ENCODE data around the gene ABCB8. TPM values are rescaled to one million over a fixed set of nuclear protein-coding genes. Genes with fewer than 3 reads are reported as not detected.

ABCB8 gene
- polyA plus RNA-seq, 1 donor (not counting 4 experiments of a cell fraction or from before 2014, with no cell fraction given): 15.5 TPM

DNA sequence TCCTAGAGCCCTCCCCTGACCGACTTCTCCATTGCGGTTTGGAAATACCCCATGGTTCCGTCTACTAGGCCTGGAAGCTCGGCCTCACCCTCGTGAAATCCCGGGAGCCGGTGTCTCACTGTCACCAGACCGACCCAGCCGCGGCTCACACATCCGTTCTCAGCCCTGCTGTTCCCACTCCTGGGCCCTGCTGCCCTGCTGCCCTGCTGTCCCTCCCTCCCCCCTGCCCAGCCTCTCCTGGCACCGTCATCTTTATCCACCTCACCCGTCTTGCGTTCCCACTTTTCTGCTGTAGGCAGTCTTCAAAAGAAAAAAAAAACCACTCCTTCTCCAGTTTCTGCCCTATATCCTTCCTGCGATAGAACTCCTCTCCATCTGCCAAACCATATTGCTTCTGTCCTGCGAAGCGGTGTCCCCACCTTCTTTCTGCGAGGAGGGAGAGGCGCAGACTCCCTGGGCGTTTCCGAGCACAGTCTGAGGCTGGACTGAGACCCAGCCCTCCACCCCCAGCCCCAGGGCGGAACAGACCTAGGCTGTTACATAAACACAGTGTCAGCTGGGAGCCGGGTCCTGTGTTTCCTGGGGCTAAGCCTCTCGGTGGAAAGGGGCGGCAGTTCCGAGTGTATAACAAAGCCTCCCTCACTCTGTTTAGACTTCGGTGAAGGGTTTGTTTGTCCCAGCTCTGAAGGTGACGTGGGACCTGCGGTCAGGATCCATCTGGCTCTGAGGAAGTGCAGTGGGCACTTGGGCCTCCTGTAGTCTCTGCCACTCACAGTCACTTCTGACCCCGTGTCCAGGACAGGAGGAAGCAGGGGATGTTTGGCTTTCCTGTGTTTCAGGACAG is 60.8 kb downstream of the ABCB8 start:
- Histone ChIP-seq H3K79me2 (ENCODE audit: control insufficient read depth, insufficient read depth, low read length) (peaks cover 72% of the 10 kb centered on the region), H3K4me3 (ENCODE audit: control insufficient read depth in 2 of 3, extremely low read depth in 1 of 3, insufficient read depth in 2 of 3, low read depth in 1 of 3, low read length in 3 of 3) (peak overlapping the region; percentile 80 to 90 (median 83)), H2AFZ (ENCODE audit: control insufficient read depth, low read length) (peak overlapping the region; percentile 62), H3K4me1 (ENCODE audit: control insufficient read depth, extremely low read depth, insufficient read depth, low read length) (peaks cover 21% of the 10 kb centered on the region), H3K9me3 (ENCODE audit: control insufficient read depth, low read depth, low read length) (no peaks in the 10 kb centered on the region), H3K36me3 (ENCODE audit: control insufficient read depth in 2 of 2, extremely low read depth in 1 of 2, insufficient read depth in 2 of 2, low read length in 2 of 2) (peaks cover 5 to 6% of the 10 kb centered on the region in 2 experiments), H3K27ac (ENCODE audit: control insufficient read depth, insufficient read depth, low read length) (peak overlapping the region; percentile 92), H3K9ac (ENCODE audit: control insufficient read depth, extremely low read depth, insufficient read depth, low read length) (peak overlapping the region; percentile 93), H3K4me2 (ENCODE audit: control insufficient read depth, extremely low read depth, insufficient read depth, low read depth, low read length) (peak overlapping the region; percentile 99), H3K27me3 (ENCODE audit: control insufficient read depth, extremely low read depth, insufficient read depth, low read length) (no peaks in the 10 kb centered on the region), H4K20me1 (ENCODE audit: control insufficient read depth, extremely low read depth, insufficient read depth, low read length) (peaks cover 5% of the 10 kb centered on the region), H3K9me1 (ENCODE audit: control insufficient read depth, extremely low read depth, insufficient read depth, low read length) (no peaks in the 10 kb centered on the region)
- dilution Hi-C loops (cut with MboI; ENCODE audit: extremely low pct_ligation_motif_present, low sequenced_read_pairs): no loop called here
- TF ChIP-seq, protein P1, sequence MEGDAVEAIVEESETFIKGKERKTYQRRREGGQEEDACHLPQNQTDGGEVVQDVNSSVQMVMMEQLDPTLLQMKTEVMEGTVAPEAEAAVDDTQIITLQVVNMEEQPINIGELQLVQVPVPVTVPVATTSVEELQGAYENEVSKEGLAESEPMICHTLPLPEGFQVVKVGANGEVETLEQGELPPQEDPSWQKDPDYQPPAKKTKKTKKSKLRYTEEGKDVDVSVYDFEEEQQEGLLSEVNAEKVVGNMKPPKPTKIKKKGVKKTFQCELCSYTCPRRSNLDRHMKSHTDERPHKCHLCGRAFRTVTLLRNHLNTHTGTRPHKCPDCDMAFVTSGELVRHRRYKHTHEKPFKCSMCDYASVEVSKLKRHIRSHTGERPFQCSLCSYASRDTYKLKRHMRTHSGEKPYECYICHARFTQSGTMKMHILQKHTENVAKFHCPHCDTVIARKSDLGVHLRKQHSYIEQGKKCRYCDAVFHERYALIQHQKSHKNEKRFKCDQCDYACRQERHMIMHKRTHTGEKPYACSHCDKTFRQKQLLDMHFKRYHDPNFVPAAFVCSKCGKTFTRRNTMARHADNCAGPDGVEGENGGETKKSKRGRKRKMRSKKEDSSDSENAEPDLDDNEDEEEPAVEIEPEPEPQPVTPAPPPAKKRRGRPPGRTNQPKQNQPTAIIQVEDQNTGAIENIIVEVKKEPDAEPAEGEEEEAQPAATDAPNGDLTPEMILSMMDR (optimal IDR thresholded peaks at IDR 0.05 in 1 of 3, IDR thresholded peaks at IDR 0.05 in 1 of 3, conservative IDR thresholded peaks at IDR 0.05 in 1 of 3; ENCODE audit: extremely low read depth in 1 of 3, insufficient read depth in 2 of 3, low read length in 3 of 3): no peak
- TF ChIP-seq EZH2 (IDR thresholded peaks at IDR 0.05; ENCODE audit: low read length): no peak
- FAIRE-seq (no peak), DNase-seq (ENCODE audit: low read depth, low spot score) (no peak)

DNA sequence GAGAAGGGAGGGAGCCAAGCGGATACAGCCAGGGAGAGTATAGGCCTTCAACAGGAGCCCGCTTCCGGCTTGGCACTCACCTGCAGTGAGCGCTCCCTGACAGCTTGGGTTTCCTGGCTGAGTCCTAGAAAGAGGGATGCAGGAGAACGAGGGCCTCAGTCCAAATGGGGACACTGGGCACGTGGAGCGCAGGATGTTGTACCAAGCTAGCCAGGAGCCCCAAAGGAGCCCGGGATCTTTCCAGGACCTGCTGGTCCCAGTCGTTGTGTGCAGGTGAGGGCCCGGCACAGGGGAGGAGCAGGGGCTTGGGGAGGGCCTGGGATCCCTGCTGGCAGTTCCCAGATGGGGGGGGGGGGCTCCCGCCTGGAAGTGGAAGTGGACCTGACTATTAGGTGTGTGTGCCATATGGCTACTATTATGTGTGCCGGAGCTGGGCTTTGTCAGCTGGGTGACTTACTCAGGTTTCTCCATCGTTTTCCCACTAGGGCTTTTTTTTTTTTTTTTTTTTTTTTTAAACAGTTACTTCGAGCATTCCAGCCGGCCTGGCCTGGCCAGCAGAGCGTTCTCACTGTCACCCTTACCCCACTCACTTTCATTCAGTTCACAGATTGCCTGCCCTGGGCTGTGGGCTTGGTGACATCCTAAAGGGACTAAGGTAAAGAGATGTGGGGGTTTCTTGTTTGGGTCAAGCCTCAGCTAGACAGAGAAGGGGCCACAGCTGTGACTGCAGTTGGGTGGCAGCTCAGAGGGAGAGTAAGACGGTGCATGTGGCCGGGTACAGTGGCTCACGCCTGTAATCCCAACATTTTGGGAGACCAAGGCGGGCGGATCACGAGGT is 61.9 kb downstream of the ABCB8 start:
- FAIRE-seq: no peak
- Histone ChIP-seq H3K79me2 (ENCODE audit: control insufficient read depth, insufficient read depth, low read length) (peaks cover 82% of the 10 kb centered on the region), H3K9me1 (ENCODE audit: control insufficient read depth, extremely low read depth, insufficient read depth, low read length) (no peaks in the 10 kb centered on the region), H3K9ac (ENCODE audit: control insufficient read depth, extremely low read depth, insufficient read depth, low read length) (peak overlapping the region; percentile 93), H3K4me2 (ENCODE audit: control insufficient read depth, extremely low read depth, insufficient read depth, low read depth, low read length) (peak overlapping the region; percentile 99), H3K27ac (ENCODE audit: control insufficient read depth, insufficient read depth, low read length) (peak overlapping the region; percentile 92), H3K4me3 (ENCODE audit: control insufficient read depth in 2 of 3, extremely low read depth in 1 of 3, insufficient read depth in 2 of 3, low read depth in 1 of 3, low read length in 3 of 3) (no peak overlapping the region), H2AFZ (ENCODE audit: control insufficient read depth, low read length) (no peak overlapping the region), H3K9me3 (ENCODE audit: control insufficient read depth, low read depth, low read length) (no peaks in the 10 kb centered on the region), H4K20me1 (ENCODE audit: control insufficient read depth, extremely low read depth, insufficient read depth, low read length) (peaks cover 5% of the 10 kb centered on the region), H3K27me3 (ENCODE audit: control insufficient read depth, extremely low read depth, insufficient read depth, low read length) (no peaks in the 10 kb centered on the region), H3K36me3 (ENCODE audit: control insufficient read depth in 2 of 2, extremely low read depth in 1 of 2, insufficient read depth in 2 of 2, low read length in 2 of 2) (peaks cover 5 to 6% of the 10 kb centered on the region in 2 experiments), H3K4me1 (ENCODE audit: control insufficient read depth, extremely low read depth, insufficient read depth, low read length) (peaks cover 21% of the 10 kb centered on the region)
- dilution Hi-C loops (cut with MboI; ENCODE audit: extremely low pct_ligation_motif_present, low sequenced_read_pairs): no loop called here
- no peak for DNase-seq (ENCODE audit: low read depth, low spot score)
- TF ChIP-seq, protein P1 (optimal IDR thresholded peaks at IDR 0.05 in 1 of 3, IDR thresholded peaks at IDR 0.05 in 1 of 3, conservative IDR thresholded peaks at IDR 0.05 in 1 of 3; ENCODE audit: extremely low read depth in 1 of 3, insufficient read depth in 2 of 3, low read length in 3 of 3): no peak
- no peak for TF ChIP-seq EZH2 (IDR thresholded peaks at IDR 0.05; ENCODE audit: low read length)

All from keratinocyte (primary cell).